Measurements from ENCODE around the gene MACIR. TPM values are rescaled to one million over a fixed set of nuclear protein-coding genes. Genes with fewer than 3 reads are reported as not detected.

Gene MACIR
- total RNA-seq, 5 donors from 2014 or later (not counting 1 experiment from before 2014, with no cell fraction given), result 1.0 to 4.6 (median 3.7) TPM

- Histone ChIP-seq H3K27ac (ENCODE audit: low read length) (no peak overlapping the region), H3K4me3 (ENCODE audit: control insufficient read depth in 1 of 2, extremely low read depth in 1 of 2, low read length in 1 of 2) (no peak overlapping the region), H3K9me3 (no peaks in the 10 kb centered on the region), H3K4me1 (ENCODE audit: control insufficient read depth in 1 of 2, extremely low read depth in 1 of 2, insufficient read depth in 2 of 2, low read length in 2 of 2) (peaks cover 2 to 6% of the 10 kb centered on the region in 2 experiments), H3K27me3 (replicated peaks in 1 of 2; ENCODE audit: control insufficient read depth in 2 of 2, extremely low read depth in 1 of 2, insufficient read depth in 2 of 2, low read length in 1 of 2) (peaks cover 0 to 7% of the 10 kb centered on the region in 2 experiments), H3K36me3 (ENCODE audit: control insufficient read depth in 2 of 2, extremely low read depth in 1 of 2, insufficient read depth in 1 of 2, low read length in 1 of 2) (no peaks in the 10 kb centered on the region)
- Mint-ChIP-seq H3K36me3 (no peaks in the 10 kb centered on the region), H3K27ac (no peak overlapping the region), H3K9me3 (no peaks in the 10 kb centered on the region), H3K4me1 (peaks cover 6 to 12% (median 10%) of the 10 kb centered on the region in 3 donors), H3K27me3 (peaks cover 24 to 28% of the 10 kb centered on the region in 2 donors), H3K4me3 (no peak overlapping the region)
- DNase-seq (no peak), ATAC-seq (replicated peaks in 1 of 4) (no peak)
- WGBS (ENCODE audit: insufficient coverage), result 100% methylated on average over 1 of the region's 7 CpGs
- POLR2A ChIA-PET, result no interaction called here
- CTCF ChIA-PET, result no interaction called here
Observed at GRCh38 chr5:103255691-103256090, 2.9 kb upstream of the MACIR start.

DNA sequence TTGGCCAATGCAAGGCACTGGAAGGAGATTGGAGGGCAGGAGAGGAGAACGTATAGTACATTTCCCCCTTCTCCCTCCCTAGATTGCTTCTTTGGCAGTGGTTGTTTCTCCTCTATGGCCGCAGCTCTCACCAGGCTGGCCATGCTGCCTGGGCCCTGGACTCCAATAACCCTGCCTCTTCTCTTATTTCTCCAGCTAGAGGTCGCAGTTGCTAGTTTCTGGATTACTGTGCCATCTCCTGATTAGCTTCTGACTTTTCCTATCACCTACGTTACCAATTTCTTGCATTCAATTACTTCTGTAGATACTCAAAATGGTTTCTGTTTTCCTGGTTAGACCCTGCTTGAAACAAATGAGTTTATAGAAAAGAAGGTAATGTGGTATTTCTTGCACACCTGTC lies 2.4 kb upstream of the MACIR start:
- ATAC-seq (replicated peaks in 1 of 4) (no peak), DNase-seq (no peak)
- WGBS (ENCODE audit: insufficient coverage), result 89% methylated on average over 3 of the region's 4 CpGs
- POLR2A ChIA-PET, result no interaction called here
- no peak overlapping the region for H3K27ac ChIP-seq (ENCODE audit: low read length)
- H3K9me3 ChIP-seq, result no peaks in the 10 kb centered on the region
- peaks cover 0 to 7% of the 10 kb centered on the region in 2 experiments for H3K27me3 ChIP-seq (replicated peaks in 1 of 2; ENCODE audit: control insufficient read depth in 2 of 2, extremely low read depth in 1 of 2, insufficient read depth in 2 of 2, low read length in 1 of 2)
- Mint-ChIP-seq H3K27ac (no peak overlapping the region), H3K4me1 (peaks cover 11 to 17% (median 15%) of the 10 kb centered on the region in 3 donors), H3K27me3 (peaks cover 19 to 23% of the 10 kb centered on the region in 2 donors), H3K36me3 (no peaks in the 10 kb centered on the region), H3K4me3 (no peak overlapping the region), H3K9me3 (no peaks in the 10 kb centered on the region)
- H3K4me1 ChIP-seq (ENCODE audit: control insufficient read depth in 1 of 2, extremely low read depth in 1 of 2, insufficient read depth in 2 of 2, low read length in 2 of 2), result peaks cover 2 to 6% of the 10 kb centered on the region in 2 experiments
- no peak overlapping the region for H3K4me3 ChIP-seq (ENCODE audit: control insufficient read depth in 1 of 2, extremely low read depth in 1 of 2, low read length in 1 of 2)
- no peaks in the 10 kb centered on the region for H3K36me3 ChIP-seq (ENCODE audit: control insufficient read depth in 2 of 2, extremely low read depth in 1 of 2, insufficient read depth in 1 of 2, low read length in 1 of 2)
- CTCF ChIA-PET, result no interaction called here

DNA sequence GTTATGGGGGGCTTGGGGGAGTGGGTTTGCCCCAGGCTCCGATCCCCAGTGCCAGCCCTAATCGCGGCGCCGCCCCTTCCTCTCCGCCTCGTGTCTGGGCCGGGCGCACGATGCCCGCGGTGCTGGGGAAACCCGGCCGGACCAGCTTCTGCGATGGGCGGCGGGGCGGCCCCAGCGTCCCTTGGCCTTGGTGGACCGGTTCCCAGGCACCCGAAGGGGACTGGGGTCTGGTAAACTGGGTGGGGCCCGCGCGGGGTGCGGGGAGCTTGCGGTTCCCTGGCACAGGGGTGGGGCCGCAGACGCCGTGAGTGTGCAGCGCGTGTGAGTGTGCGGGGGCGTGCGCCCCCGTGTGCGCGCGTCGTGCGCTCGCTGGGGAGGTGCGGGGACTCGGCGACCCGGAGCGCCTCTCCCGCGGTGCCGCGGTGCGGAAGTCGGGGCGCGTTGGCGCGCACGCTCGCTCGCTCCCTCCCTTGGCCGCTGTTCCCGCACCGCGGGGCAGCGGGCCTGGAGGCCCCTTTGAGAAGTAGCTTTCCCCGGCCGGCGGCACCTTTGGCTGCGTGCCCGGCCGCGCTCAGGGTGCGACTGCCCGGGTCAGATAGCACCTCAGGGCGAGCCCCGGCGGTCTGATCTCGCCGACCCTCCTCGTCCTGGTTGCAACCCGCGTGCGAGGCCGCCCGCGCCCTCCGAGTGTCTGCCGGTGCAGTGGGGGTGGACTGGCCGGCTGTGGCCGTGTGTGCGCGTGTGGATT lies 568 bp downstream of the MACIR start:
- H3K4me1 ChIP-seq (ENCODE audit: control insufficient read depth in 1 of 2, extremely low read depth in 1 of 2, insufficient read depth in 2 of 2, low read length in 2 of 2), result peaks cover 2 to 6% of the 10 kb centered on the region in 2 experiments
- no peaks in the 10 kb centered on the region for H3K36me3 Mint-ChIP-seq
- peak overlapping the region; percentile 48 for H3K27ac ChIP-seq (ENCODE audit: low read length)
- H3K27me3 Mint-ChIP-seq, result peaks cover 8% of the 10 kb centered on the region in 2 donors
- no peaks in the 10 kb centered on the region for H3K36me3 ChIP-seq (ENCODE audit: control insufficient read depth in 2 of 2, extremely low read depth in 1 of 2, insufficient read depth in 1 of 2, low read length in 1 of 2)
- H3K4me1 Mint-ChIP-seq, result peaks cover 11 to 22% (median 18%) of the 10 kb centered on the region in 3 donors
- H3K27me3 ChIP-seq (replicated peaks in 1 of 2; ENCODE audit: control insufficient read depth in 2 of 2, extremely low read depth in 1 of 2, insufficient read depth in 2 of 2, low read length in 1 of 2), result peaks cover 0 to 7% of the 10 kb centered on the region in 2 experiments
- H3K9me3 ChIP-seq, result no peaks in the 10 kb centered on the region
- ATAC-seq (replicated peaks in 1 of 4), result peak; percentile 55 to 58 (median 58)
- WGBS (ENCODE audit: insufficient coverage), result under 1% methylated on average over 87 of the region's 91 CpGs
- H3K9me3 Mint-ChIP-seq, result no peaks in the 10 kb centered on the region
- peak overlapping the region; percentile 65 to 72 for H3K4me3 ChIP-seq (ENCODE audit: control insufficient read depth in 1 of 2, extremely low read depth in 1 of 2, low read length in 1 of 2)
- peak overlapping the region in 1 of 2 donors; percentile 39 for H3K27ac Mint-ChIP-seq
- CTCF ChIA-PET, result interaction anchor here (0.9 to 1.8 kb wide), 5 partner anchors 13 to 139 kb away, joined by 3 to 5 read pairs (median 4); partner anchors contain the start of genes GIN1 (in 1 of the 2) and PPIP5K2 (in 1 of the 2)
- POLR2A ChIA-PET, result interaction anchor here in 1 of 2 donors (0.6 kb wide), 2 partner anchors 31 to 1777 kb away, joined by 3 to 4 read pairs; no protein-coding TSS in a partner anchor
- peak overlapping the region; percentile 82 to 86 (median 83) for H3K4me3 Mint-ChIP-seq
- DNase-seq, result peak; percentile 14 to 80 (median 46)

GRCh38 chr5:103259705-103260355 lies 1.3 kb downstream of the MACIR start:
- peaks cover 5 to 7% of the 10 kb centered on the region in 2 donors for H3K27me3 Mint-ChIP-seq
- ATAC-seq (replicated peaks in 1 of 4) (no peak), DNase-seq (peak in 9 of 35 experiments; percentile 0 to 24 (median 3))
- ChIA-PET POLR2A (interaction anchor here in 1 of 2 donors (0.6 kb wide), 2 partner anchors 30 to 95 kb away, joined by 3 to 4 read pairs; no protein-coding TSS in a partner anchor), CTCF (interaction anchor here (0.6 to 1.8 kb wide), 4 partner anchors 13 to 36 kb away, joined by 3 to 5 read pairs (median 4); no protein-coding TSS in a partner anchor)
- Histone ChIP-seq H3K27me3 (replicated peaks in 1 of 2; ENCODE audit: control insufficient read depth in 2 of 2, extremely low read depth in 1 of 2, insufficient read depth in 2 of 2, low read length in 1 of 2) (peaks cover 0 to 7% of the 10 kb centered on the region in 2 experiments), H3K9me3 (no peaks in the 10 kb centered on the region), H3K4me3 (ENCODE audit: control insufficient read depth in 1 of 2, extremely low read depth in 1 of 2, low read length in 1 of 2) (peak overlapping the region; percentile 65 to 72), H3K27ac (ENCODE audit: low read length) (no peak overlapping the region), H3K36me3 (ENCODE audit: control insufficient read depth in 2 of 2, extremely low read depth in 1 of 2, insufficient read depth in 1 of 2, low read length in 1 of 2) (no peaks in the 10 kb centered on the region), H3K4me1 (ENCODE audit: control insufficient read depth in 1 of 2, extremely low read depth in 1 of 2, insufficient read depth in 2 of 2, low read length in 2 of 2) (peaks cover 2 to 6% of the 10 kb centered on the region in 2 experiments)
- peak overlapping the region; percentile 82 to 86 (median 83) for H3K4me3 Mint-ChIP-seq
- H3K4me1 Mint-ChIP-seq, result peaks cover 11 to 22% (median 18%) of the 10 kb centered on the region in 3 donors
- under 1% methylated on average over 12 of the region's 20 CpGs for WGBS (ENCODE audit: insufficient coverage)
- H3K9me3 Mint-ChIP-seq, result no peaks in the 10 kb centered on the region
- peak overlapping the region in 1 of 2 donors; percentile 39 for H3K27ac Mint-ChIP-seq
- H3K36me3 Mint-ChIP-seq, result no peaks in the 10 kb centered on the region

- no peaks in the 10 kb centered on the region for H3K27me3 Mint-ChIP-seq
- ATAC-seq (replicated peaks in 1 of 4), result no peak
- Histone ChIP-seq H3K27ac (ENCODE audit: low read length) (no peak overlapping the region), H3K4me1 (ENCODE audit: control insufficient read depth in 1 of 2, extremely low read depth in 1 of 2, insufficient read depth in 2 of 2, low read length in 2 of 2) (peaks cover 2 to 6% of the 10 kb centered on the region in 2 experiments), H3K27me3 (replicated peaks in 1 of 2; ENCODE audit: control insufficient read depth in 2 of 2, extremely low read depth in 1 of 2, insufficient read depth in 2 of 2, low read length in 1 of 2) (peaks cover 0 to 3% of the 10 kb centered on the region in 2 experiments), H3K4me3 (ENCODE audit: control insufficient read depth in 1 of 2, extremely low read depth in 1 of 2, low read length in 1 of 2) (no peak overlapping the region), H3K9me3 (no peaks in the 10 kb centered on the region), H3K36me3 (ENCODE audit: control insufficient read depth in 2 of 2, extremely low read depth in 1 of 2, insufficient read depth in 1 of 2, low read length in 1 of 2) (no peaks in the 10 kb centered on the region)
- H3K4me3 Mint-ChIP-seq, result peak overlapping the region in 1 of 3 donors; percentile 7
- H3K27ac Mint-ChIP-seq, result no peak overlapping the region
- peaks cover 11 to 22% (median 18%) of the 10 kb centered on the region in 3 donors for H3K4me1 Mint-ChIP-seq
- H3K9me3 Mint-ChIP-seq, result no peaks in the 10 kb centered on the region
- no peak for DNase-seq
- POLR2A ChIA-PET, result no interaction called here
- CTCF ChIA-PET, result interaction anchor here in 1 of 2 donors (1.1 kb wide), 2 partner anchors 12 to 14 kb away, joined by 3 read pairs; no protein-coding TSS in a partner anchor
- no peaks in the 10 kb centered on the region for H3K36me3 Mint-ChIP-seq
- 63% methylated on average over 3 of the region's 3 CpGs for WGBS (ENCODE audit: insufficient coverage)
Observed at GRCh38 chr5:103260951-103261350, 2.4 kb downstream of the MACIR start.

- Mint-ChIP-seq H3K4me1 (peaks cover 11 to 22% (median 18%) of the 10 kb centered on the region in 3 donors), H3K27ac (no peak overlapping the region), H3K27me3 (no peaks in the 10 kb centered on the region), H3K9me3 (no peaks in the 10 kb centered on the region), H3K4me3 (no peak overlapping the region), H3K36me3 (peaks cover 5% of the 10 kb centered on the region)
- H3K36me3 ChIP-seq (ENCODE audit: control insufficient read depth in 2 of 2, extremely low read depth in 1 of 2, insufficient read depth in 1 of 2, low read length in 1 of 2), result no peaks in the 10 kb centered on the region
- H3K27ac ChIP-seq (ENCODE audit: low read length), result no peak overlapping the region
- ATAC-seq (replicated peaks in 1 of 4) (no peak), DNase-seq (no peak)
- no CpG with 5 or more reads among the region's 1 CpG for WGBS (ENCODE audit: insufficient coverage)
- H3K4me3 ChIP-seq (ENCODE audit: control insufficient read depth in 1 of 2, extremely low read depth in 1 of 2, low read length in 1 of 2), result no peak overlapping the region
- peaks cover 2 to 6% of the 10 kb centered on the region in 2 experiments for H3K4me1 ChIP-seq (ENCODE audit: control insufficient read depth in 1 of 2, extremely low read depth in 1 of 2, insufficient read depth in 2 of 2, low read length in 2 of 2)
- H3K27me3 ChIP-seq (replicated peaks in 1 of 2; ENCODE audit: control insufficient read depth in 2 of 2, extremely low read depth in 1 of 2, insufficient read depth in 2 of 2, low read length in 1 of 2), result no peaks in the 10 kb centered on the region
- no peaks in the 10 kb centered on the region for H3K9me3 ChIP-seq
- CTCF ChIA-PET, result no interaction called here
- POLR2A ChIA-PET, result no interaction called here
Observed at GRCh38 chr5:103262422-103262871, 3.9 kb downstream of the MACIR start.
